CD4-positive, alpha-beta T cell (primary cell): ENCODE data around the gene SVIL. TPM values are rescaled to one million over a fixed set of nuclear protein-coding genes. Genes with fewer than 3 reads are reported as not detected.

Experiments used
- ATAC-seq: fragments of 200-7000 bp; cut with Tn5 transposase; one replicate; pipeline ENCODE4 v1.10.0; 2022; ENCODE audit warnings: mild to moderate bottlenecking; ENCODE audit not compliant: poor library complexity
- CTCF ChIA-PET: fragments of 350-600 bp; sonication (Branson Sonifier 250); formaldehyde crosslinking; loops from one replicate; lab custom pipeline; 2021; ENCODE audit warnings: antibody characterized with exemption, inconsistent platforms; lab: Charles Lee
- POLR2A ChIA-PET: fragments of 350-600 bp; sonication (Branson Sonifier 250); formaldehyde crosslinking; loops from one replicate; lab custom pipeline; 2021; ENCODE audit warnings: antibody characterized with exemption, inconsistent platforms; lab: Charles Lee
- DNase-seq, 14 experiments: peaks; one replicate each; pipeline ENCODE4 v3.0.0-alpha.2; 2013 to 2020; ENCODE audit warnings: mixed read lengths in 2 of 14
- H3K27ac ChIP-seq, 2 donors: one replicate each; pipeline versions ENCODE4 v1.5.1 to v1.7.0; 2013; ENCODE audit warnings: low read length in 2 of 2, low read depth in 1 of 2, mild to moderate bottlenecking in 1 of 2
- H3K27me3 ChIP-seq, 2 experiments: 1 replicate in 1 of 2; 2 replicates in 1 of 2; pipeline versions ENCODE4 v1.6.1 to v1.7.0; 2013; ENCODE audit warnings: low read length in 2 of 2, control low read depth in 1 of 2, mild to moderate bottlenecking in 1 of 2, moderate library complexity in 1 of 2; ENCODE audit not compliant: insufficient read depth in 2 of 2, control insufficient read depth in 1 of 2
- H3K36me3 ChIP-seq: one replicate; pipeline ENCODE4 v1.6.1; 2013; ENCODE audit warnings: low read length, control low read depth; ENCODE audit not compliant: insufficient read depth
- H3K4me1 ChIP-seq: one replicate; pipeline ENCODE4 v1.6.1; 2013; ENCODE audit warnings: low read length, control low read depth; ENCODE audit not compliant: insufficient read depth
- H3K4me3 ChIP-seq: one replicate; pipeline ENCODE4 v1.5.1; 2013; ENCODE audit warnings: mild to moderate bottlenecking, low read length, moderate library complexity
- H3K9me3 ChIP-seq, 2 experiments: 1 replicate in 1 of 2; 2 replicates in 1 of 2; pipeline versions ENCODE4 v1.6.1 to v1.7.0; 2013; ENCODE audit warnings: low read length in 2 of 2, mild to moderate bottlenecking in 2 of 2, control low read depth in 1 of 2, moderate library complexity in 1 of 2; ENCODE audit not compliant: control insufficient read depth in 1 of 2, insufficient read depth in 1 of 2
- H3K27ac Mint-ChIP-seq: one replicate; pipeline ENCODE4 v1.8.0; 2020; ENCODE audit warnings: mixed read lengths
- H3K27me3 Mint-ChIP-seq: one replicate; pipeline ENCODE4 v1.8.0; 2021; ENCODE audit warnings: mixed read lengths
- H3K36me3 Mint-ChIP-seq: one replicate; pipeline ENCODE4 v1.8.0; 2021; ENCODE audit warnings: low read depth, mixed read lengths
- H3K4me1 Mint-ChIP-seq: one replicate; pipeline ENCODE4 v1.8.0; 2021; ENCODE audit warnings: low read depth, mixed read lengths
- H3K4me3 Mint-ChIP-seq: one replicate; pipeline ENCODE4 v1.8.0; 2020; ENCODE audit warnings: mild to moderate bottlenecking, mixed read lengths
- H3K9me3 Mint-ChIP-seq: one replicate; pipeline ENCODE4 v1.8.0; 2020; ENCODE audit warnings: mixed read lengths
- CTCF ChIP-seq: fragments of 200-600 bp; IDR thresholded peaks from one replicate; pipeline ENCODE4 v1.8.0; 2022; ENCODE audit warnings: antibody characterized with exemption, mild to moderate bottlenecking
- intact Hi-C, 2 experiments: fragments of 100-400 bp; cut with DNase I in 1 of 2; cut with micrococcal nuclease in 1 of 2; formaldehyde crosslinking; loops; one replicate each; pipeline versions ENCODE4 v1.15.1 to v1.9.0; 2023 to 2025; cut with DNase I, micrococcal nuclease
- total RNA-seq, 174 experiments: library from RNA in 2 of 174; stranded (reverse) in 2 of 174; gene quantifications; one replicate each; pipeline ENCODE4 v1.2.3 and lab custom pipeline; 2021 to 2026

Gene SVIL
- total RNA-seq, 2 experiments from 2014 or later = 38.5 to 40.3 TPM

- POLR2A ChIA-PET = interaction anchor here (1.0 kb wide), 1 partner anchor 9 kb away, joined by 3 read pairs; no protein-coding TSS in a partner anchor
- Mint-ChIP-seq H3K4me3 (no peak overlapping the region), H3K36me3 (peaks cover 76% of the 10 kb centered on the region), H3K27me3 (no peaks in the 10 kb centered on the region), H3K9me3 (no peaks in the 10 kb centered on the region), H3K27ac (no peak overlapping the region), H3K4me1 (no peaks in the 10 kb centered on the region)
- Histone ChIP-seq H3K9me3 (no peaks in the 10 kb centered on the region), H3K4me3 (no peak overlapping the region), H3K27me3 (no peaks in the 10 kb centered on the region), H3K36me3 (peaks cover 15% of the 10 kb centered on the region), H3K27ac (no peak overlapping the region), H3K4me1 (no peaks in the 10 kb centered on the region)
- ATAC-seq (no peak), DNase-seq (no peak)
- intact Hi-C loops = no loop called here
- no peak for TF ChIP-seq CTCF
- CTCF ChIA-PET = interaction anchor here (0.6 kb wide), 1 partner anchor 95 kb away, joined by 3 read pairs; no protein-coding TSS in a partner anchor
Observed at GRCh38 chr10:29529146-29529545, 105.6 kb downstream of the SVIL start.

GRCh38 chr10:29525762-29526161, 109.0 kb downstream of the SVIL start:
- Mint-ChIP-seq H3K9me3 (no peaks in the 10 kb centered on the region), H3K4me1 (no peaks in the 10 kb centered on the region), H3K27ac (no peak overlapping the region), H3K4me3 (no peak overlapping the region), H3K27me3 (no peaks in the 10 kb centered on the region), H3K36me3 (peaks cover 88% of the 10 kb centered on the region)
- Histone ChIP-seq H3K36me3 (peaks cover 34% of the 10 kb centered on the region), H3K9me3 (no peaks in the 10 kb centered on the region), H3K4me3 (no peak overlapping the region), H3K27me3 (no peaks in the 10 kb centered on the region), H3K27ac (no peak overlapping the region), H3K4me1 (no peaks in the 10 kb centered on the region)
- TF ChIP-seq CTCF = no peak
- CTCF ChIA-PET = no interaction called here
- ATAC-seq = no peak
- intact Hi-C loops = no loop called here
- POLR2A ChIA-PET = no interaction called here
- DNase-seq = no peak

- DNase-seq (no peak), ATAC-seq (no peak)
- ChIA-PET CTCF (no interaction called here), POLR2A (no interaction called here)
- H3K27ac ChIP-seq = no peak overlapping the region
- peaks cover 42% of the 10 kb centered on the region for H3K36me3 ChIP-seq
- Mint-ChIP-seq H3K36me3 (peaks cover 88% of the 10 kb centered on the region), H3K4me1 (no peaks in the 10 kb centered on the region), H3K27me3 (no peaks in the 10 kb centered on the region), H3K27ac (no peak overlapping the region), H3K9me3 (no peaks in the 10 kb centered on the region), H3K4me3 (no peak overlapping the region)
- no peak for TF ChIP-seq CTCF
- H3K9me3 ChIP-seq = no peaks in the 10 kb centered on the region
- no peaks in the 10 kb centered on the region for H3K27me3 ChIP-seq
- intact Hi-C loops = no loop called here
- H3K4me1 ChIP-seq = no peaks in the 10 kb centered on the region
- no peak overlapping the region for H3K4me3 ChIP-seq
Observed at GRCh38 chr10:29524720-29525119, 110.1 kb downstream of the SVIL start.
